HG03342 (cell line): ENCODE measurements around the gene SLFN14.
"Not testable (repeated sequence)": the region's sequence is repeated elsewhere in the genome, so short reads cannot be mapped to it uniquely, and the experiment has no call there.

ENCODE experiments used
- ATAC-seq: cut with Tn5 transposase; IDR thresholded peaks from one replicate; pipeline ENCODE4 v1.9.1; 2021; ENCODE audit warnings: mild to moderate bottlenecking, moderate library complexity; ENCODE audit not compliant: unreplicated experiment

Gene SLFN14

GRCh38 chr17:35559495-35560210, 966 bp downstream of the SLFN14 start:
- no peak for ATAC-seq

- ATAC-seq: no peak
Measured at GRCh38 chr17:35557353-35557752, 3.3 kb downstream of the SLFN14 start.

GRCh38 chr17:35555691-35556090, 4.9 kb downstream of the SLFN14 start:
- ATAC-seq: no peak

GRCh38 chr17:35554668-35555067, 6.0 kb downstream of the SLFN14 start:
- ATAC-seq: no peak

GRCh38 chr17:35553310-35553709, 7.3 kb downstream of the SLFN14 start:
- no peak for ATAC-seq

- ATAC-seq: no peak
Measured at GRCh38 chr17:35548978-35549377, 11.6 kb downstream of the SLFN14 start.

- ATAC-seq: no peak
Measured at GRCh38 chr17:35548208-35548810, 12.3 kb downstream of the SLFN14 start.

GRCh38 chr17:35546487-35546886, 14.1 kb downstream of the SLFN14 start:
- no peak for ATAC-seq

GRCh38 chr17:35545150-35545549, 15.5 kb downstream of the SLFN14 start:
- no peak for ATAC-seq

GRCh38 chr17:35543856-35544255, 16.8 kb downstream of the SLFN14 start:
- no peak for ATAC-seq

- ATAC-seq: no peak
Measured at GRCh38 chr17:35542990-35543389, 17.6 kb downstream of the SLFN14 start.

- no peak for ATAC-seq
Measured at GRCh38 chr17:35541434-35541833, 19.2 kb downstream of the SLFN14 start.

GRCh38 chr17:35540589-35541404, 19.8 kb downstream of the SLFN14 start:
- no peak for ATAC-seq

- ATAC-seq: no peak
Measured at GRCh38 chr17:35539659-35540026, 21.0 kb downstream of the SLFN14 start.

GRCh38 chr17:35537601-35538141, 22.9 kb downstream of the SLFN14 start, which contains the start of gene SLFN12L:
Gene SLFN12L (minus strand): TSS chr17:35537678. CDS start chr17:35522364, 15,314 bp downstream.
- no peak for ATAC-seq

- ATAC-seq: no peak
Measured at GRCh38 chr17:35536664-35537171, 23.9 kb downstream of the SLFN14 start.

- not testable (repeated sequence) for ATAC-seq
Measured at GRCh38 chr17:35535406-35535805, 25.2 kb downstream of the SLFN14 start.

GRCh38 chr17:35534576-35535093, 26.0 kb downstream of the SLFN14 start:
- no peak for ATAC-seq

- no peak for ATAC-seq
Measured at GRCh38 chr17:35531160-35531559, 29.5 kb downstream of the SLFN14 start.

GRCh38 chr17:35529866-35530265, 30.8 kb downstream of the SLFN14 start:
- ATAC-seq: no peak

GRCh38 chr17:35529326-35529725, 31.3 kb downstream of the SLFN14 start:
- ATAC-seq: not testable (repeated sequence)
